ENCODE data around the gene RAD51C.
"Not testable (repeated sequence)": the region's sequence is repeated elsewhere in the genome, so short reads cannot be mapped to it uniquely, and the experiment has no call there.

Gene RAD51C

GRCh38 chr17:58680038-58680369 is 12.4 kb upstream of the RAD51C start:
- CTCF ChIA-PET = no interaction called here

GRCh38 chr17:58684003-58684402 is 8.4 kb upstream of the RAD51C start:
- no peak for TF ChIP-seq CTCF (IDR thresholded peaks at IDR 0.05; ENCODE audit: control extremely low read depth, extremely low read depth, low read depth, missing control alignments)
- ChIA-PET CTCF (interaction anchor here (0.9 to 1.8 kb wide), 2 partner anchors 11 to 96 kb away, joined by 4 to 5 read pairs; no protein-coding TSS in a partner anchor), POLR2A (no interaction called here)
- DNase-seq (ENCODE audit: extremely low spot score) = no peak

More at GRCh38 chr17:58680038-58680369, 12.4 kb upstream of the RAD51C start:
- POLR2A ChIA-PET = interaction anchor here (1.2 to 2.0 kb wide), 3 partner anchors 21 to 49 kb away, joined by 3 to 5 read pairs (median 4); no protein-coding TSS in a partner anchor
- no peak for DNase-seq (ENCODE audit: extremely low spot score)
- TF ChIP-seq CTCF (IDR thresholded peaks at IDR 0.05; ENCODE audit: control extremely low read depth, extremely low read depth, low read depth, missing control alignments) = no peak

- POLR2A ChIA-PET = not testable (repeated sequence)
- CTCF ChIA-PET = interaction anchor here (0.9 to 1.8 kb wide), 2 partner anchors 11 to 96 kb away, joined by 4 to 5 read pairs; no protein-coding TSS in a partner anchor
Measured at GRCh38 chr17:58684462-58684861, 7.9 kb upstream of the RAD51C start.

GRCh38 chr17:58686980-58687379 is 5.4 kb upstream of the RAD51C start:
- POLR2A ChIA-PET = no interaction called here
- TF ChIP-seq CTCF (IDR thresholded peaks at IDR 0.05; ENCODE audit: control extremely low read depth, extremely low read depth, low read depth, missing control alignments) = no peak
- CTCF ChIA-PET = interaction anchor here (1.0 kb wide), 1 partner anchor 318 kb away, joined by 3 read pairs; no protein-coding TSS in a partner anchor
- no peak for DNase-seq (ENCODE audit: extremely low spot score)

More at GRCh38 chr17:58684462-58684861, 7.9 kb upstream of the RAD51C start:
- not testable (repeated sequence) for DNase-seq (ENCODE audit: extremely low spot score)

- ChIA-PET CTCF (interaction anchor here (1.1 kb wide), 1 partner anchor 13 kb away, joined by 4 read pairs; no protein-coding TSS in a partner anchor), POLR2A (no interaction called here)
- DNase-seq (ENCODE audit: extremely low spot score) = no peak
- TF ChIP-seq CTCF (IDR thresholded peaks at IDR 0.05; ENCODE audit: control extremely low read depth, extremely low read depth, low read depth, missing control alignments) = no peak
Measured at GRCh38 chr17:58688521-58688920, 3.9 kb upstream of the RAD51C start.

- POLR2A ChIA-PET = interaction anchor here (2.0 kb wide), 1 partner anchor 31 kb away, joined by 7 read pairs; no protein-coding TSS in a partner anchor
- DNase-seq (ENCODE audit: extremely low spot score); CTCF ChIA-PET: not testable (repeated sequence)
Measured at GRCh38 chr17:58690033-58690432, 2.4 kb upstream of the RAD51C start.

GRCh38 chr17:58691701-58692238 is 632 bp upstream of the RAD51C start, which contains the start of gene TEX14:
Gene TEX14, minus strand, starts transcription at chr17:58692045. Its CDS starts 40,044 bp downstream, at chr17:58652001.
- no peak for TF ChIP-seq CTCF (IDR thresholded peaks at IDR 0.05; ENCODE audit: control extremely low read depth, extremely low read depth, low read depth, missing control alignments)
- ChIA-PET POLR2A (interaction anchor here (1.6 to 1.8 kb wide), 2 partner anchors 34 to 60 kb away, joined by 9 to 19 read pairs; no protein-coding TSS in a partner anchor), CTCF (interaction anchor here (0.7 to 2.8 kb wide), 3 partner anchors 11 to 354 kb away, joined by 3 to 9 read pairs (median 5); no protein-coding TSS in a partner anchor)
- no peak for DNase-seq (ENCODE audit: extremely low spot score)
